Pancreas (tissue), 10 donors: ENCODE results near the gene GTSE1. TPM values are rescaled to one million over a fixed set of nuclear protein-coding genes. Genes with fewer than 3 reads are reported as not detected.
A peak's percentile ranks its signal among the peaks of the same experiment; 100 is the strongest.

Experiments
- ATAC-seq, 4 donors: fragments of 200-7000 bp; cut with Tn5 transposase; one replicate each; pipeline versions ENCODE4 v1.8.0 to v1.9.1; 2020; ENCODE audit warnings: mild to moderate bottlenecking in 4 of 4, moderate library complexity in 4 of 4
- DNase-seq, 6 donors: peaks; one replicate each; pipeline ENCODE4 v3.0.0-alpha.2; 2020
- FAIRE-seq: peaks from 2 replicates; lab custom pipeline; 2012; peaks lifted over from hg19 to GRCh38; lab: Jason Lieb, UNC
- H3K27ac ChIP-seq, 4 donors: fragments of 200-600 bp; sonication (generic); 1 replicate in 3 of 4; 2 replicates in 1 of 4; pipeline versions ENCODE4 v1.5.0 to v1.8.0; 2020
- H3K27me3 ChIP-seq, 4 donors: fragments of 200-600 bp; one replicate each; pipeline ENCODE4 v1.8.0; 2021
- H3K36me3 ChIP-seq, 3 donors: fragments of 200-600 bp; sonication (generic) in 1 of 3; one replicate each; pipeline versions ENCODE4 v1.5.0 to v1.8.0; 2020 to 2021
- H3K4me1 ChIP-seq, 3 donors: fragments of 200-600 bp; one replicate each; pipeline ENCODE4 v1.8.0; 2021
- H3K4me3 ChIP-seq, 4 donors: fragments of 200-600 bp; sonication (generic) in 2 of 4; one replicate each; pipeline versions ENCODE4 v1.5.0 to v1.8.0; 2020 to 2021
- H3K9me3 ChIP-seq, 4 donors: fragments of 200-600 bp; one replicate each; pipeline ENCODE4 v1.8.0; 2021
- WGBS, 2 donors: extraction: QIAGEN DNeasy Blood & Tissue Kit; methylation state at CpG; one replicate each; pipeline ENCODE4 v1.1.7; 2013; 5-methylcytosine and 5-hydroxymethylcytosine counted together
- intact Hi-C, 3 donors: fragments of 100-400 bp; cut with DNase I; formaldehyde crosslinking; loops; one replicate each; pipeline versions ENCODE4 v1.11.1 to v1.14.2; 2022
- polyA plus RNA-seq, 2 donors: library from polyadenylated mRNA; stranded (reverse); fragments of 200-250 nt; gene quantifications; one replicate each; pipeline ENCODE4 v1.2.3, GENCODE V29; 2013
- total RNA-seq, 6 donors: library from RNA; stranded (reverse); fragmentation: NEBNext Ultra II Directional in 4 of 6; extraction: Animal tissue kit (Norgen Biotek cat#: 25700) in 4 of 6; gene quantifications; one replicate each; pipeline versions ENCODE4 v1.2.1 to v1.2.4, GENCODE V29; 2021 to 2023
- TF ChIP-seq, protein P1 (sequence below), 4 donors: fragments of 200-600 bp; sonication (generic) in 3 of 4; IDR thresholded peaks; one replicate each; pipeline versions ENCODE4 v1.5.0 to v1.8.0; 2021; ENCODE audit warnings: antibody characterized with exemption in 4 of 4
- donor health status: healthy with polysubstance abuse.
- donor health status: DM: no; HTN: no; CAD: no; lungs with moderate emphysema.
- donor health status: DM: no; HTN: no; CAD: no.
- donor health status: control.
- donor health status: control.
- donor health status: Bipolar disorder and iron deficiency.
- donor health status: DM: yes; HTN: yes; CAD: no.
- donor health status: DM: no; HTN: no; CAD: no.
- donor health status: DM: no; HTN: no; CAD: no.
- donor health status: DM: yes; HTN: yes; CAD: no.

The GTSE1 gene
- total and polyA plus RNA-seq, 8 donors, result 0.12 to 0.75 (median 0.23) TPM; not detected in 1

DNA sequence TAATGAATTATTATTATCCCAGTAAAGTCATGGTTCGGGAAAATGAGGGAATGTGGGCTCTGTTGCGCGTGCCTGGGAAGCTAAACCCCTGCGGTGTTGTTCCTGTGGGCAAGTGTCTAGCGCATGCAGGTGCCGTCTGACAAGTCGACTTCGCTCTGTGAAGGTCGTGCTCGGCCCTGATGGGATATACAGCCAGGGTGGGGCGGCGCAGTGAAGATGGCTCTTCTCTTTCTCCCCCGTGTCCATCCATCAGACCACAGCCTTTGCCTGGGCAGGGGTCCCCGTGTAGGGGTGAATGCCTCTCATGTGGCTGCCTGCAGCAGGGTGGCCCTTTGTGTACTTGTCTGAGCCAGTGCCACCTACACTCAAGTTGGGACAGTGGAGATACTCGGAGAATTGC lies 26.0 kb downstream of the GTSE1 start:
- TF ChIP-seq, protein P1, sequence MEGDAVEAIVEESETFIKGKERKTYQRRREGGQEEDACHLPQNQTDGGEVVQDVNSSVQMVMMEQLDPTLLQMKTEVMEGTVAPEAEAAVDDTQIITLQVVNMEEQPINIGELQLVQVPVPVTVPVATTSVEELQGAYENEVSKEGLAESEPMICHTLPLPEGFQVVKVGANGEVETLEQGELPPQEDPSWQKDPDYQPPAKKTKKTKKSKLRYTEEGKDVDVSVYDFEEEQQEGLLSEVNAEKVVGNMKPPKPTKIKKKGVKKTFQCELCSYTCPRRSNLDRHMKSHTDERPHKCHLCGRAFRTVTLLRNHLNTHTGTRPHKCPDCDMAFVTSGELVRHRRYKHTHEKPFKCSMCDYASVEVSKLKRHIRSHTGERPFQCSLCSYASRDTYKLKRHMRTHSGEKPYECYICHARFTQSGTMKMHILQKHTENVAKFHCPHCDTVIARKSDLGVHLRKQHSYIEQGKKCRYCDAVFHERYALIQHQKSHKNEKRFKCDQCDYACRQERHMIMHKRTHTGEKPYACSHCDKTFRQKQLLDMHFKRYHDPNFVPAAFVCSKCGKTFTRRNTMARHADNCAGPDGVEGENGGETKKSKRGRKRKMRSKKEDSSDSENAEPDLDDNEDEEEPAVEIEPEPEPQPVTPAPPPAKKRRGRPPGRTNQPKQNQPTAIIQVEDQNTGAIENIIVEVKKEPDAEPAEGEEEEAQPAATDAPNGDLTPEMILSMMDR (IDR thresholded peaks at IDR 0.05), result no peak
- H3K27ac ChIP-seq, result no peak overlapping the region
- no peak for ATAC-seq
- no peaks in the 10 kb centered on the region for H3K27me3 ChIP-seq
- WGBS, 2 donors, result 92 to 94% methylated on average over 15 of the region's 15 CpGs
- intact Hi-C loops, result loop anchor here in 1 of 3 donors (5.0 kb wide), 1 partner anchor 320 kb away; no protein-coding TSS in a partner anchor
- H3K36me3 ChIP-seq, result no peaks in the 10 kb centered on the region
- no peaks in the 10 kb centered on the region for H3K9me3 ChIP-seq
- H3K4me1 ChIP-seq, result no peaks in the 10 kb centered on the region
- H3K4me3 ChIP-seq, result no peak overlapping the region
- peak in 2 of 6 donors; percentile 10 to 39 for DNase-seq
- no peak for FAIRE-seq

DNA sequence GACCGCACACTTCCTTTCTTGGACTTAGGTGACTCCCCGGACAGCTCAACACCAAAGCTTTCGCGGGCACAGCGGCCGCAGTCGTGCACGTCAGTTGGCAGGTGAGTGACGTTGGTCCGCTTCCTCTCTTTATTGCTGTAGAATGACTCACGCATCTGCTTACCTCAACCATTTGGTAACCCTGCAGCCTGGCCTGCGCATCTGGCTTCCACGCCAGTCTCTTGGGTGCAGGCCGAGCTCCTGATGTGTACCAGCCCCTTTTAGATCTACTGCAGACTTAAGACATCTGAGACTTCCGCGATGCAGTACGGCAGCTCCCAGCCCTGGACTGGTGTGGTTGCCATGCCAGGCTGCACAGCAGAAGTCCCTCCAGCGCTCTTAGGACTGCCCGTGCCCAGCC lies 26.5 kb downstream of the GTSE1 start:
- Histone ChIP-seq H3K4me1 (no peaks in the 10 kb centered on the region), H3K27ac (no peak overlapping the region), H3K27me3 (no peaks in the 10 kb centered on the region), H3K9me3 (no peaks in the 10 kb centered on the region), H3K36me3 (no peaks in the 10 kb centered on the region), H3K4me3 (no peak overlapping the region)
- DNase-seq, result peak in 2 of 6 donors; percentile 11 to 22
- TF ChIP-seq, protein P1 (IDR thresholded peaks at IDR 0.05), result no peak
- 96% methylated on average over 19 of the region's 19 CpGs for WGBS, 2 donors
- no peak for FAIRE-seq
- intact Hi-C loops, result loop anchor here in 1 of 3 donors (5.0 kb wide), 1 partner anchor 321 kb away; no protein-coding TSS in a partner anchor
- no peak for ATAC-seq

DNA sequence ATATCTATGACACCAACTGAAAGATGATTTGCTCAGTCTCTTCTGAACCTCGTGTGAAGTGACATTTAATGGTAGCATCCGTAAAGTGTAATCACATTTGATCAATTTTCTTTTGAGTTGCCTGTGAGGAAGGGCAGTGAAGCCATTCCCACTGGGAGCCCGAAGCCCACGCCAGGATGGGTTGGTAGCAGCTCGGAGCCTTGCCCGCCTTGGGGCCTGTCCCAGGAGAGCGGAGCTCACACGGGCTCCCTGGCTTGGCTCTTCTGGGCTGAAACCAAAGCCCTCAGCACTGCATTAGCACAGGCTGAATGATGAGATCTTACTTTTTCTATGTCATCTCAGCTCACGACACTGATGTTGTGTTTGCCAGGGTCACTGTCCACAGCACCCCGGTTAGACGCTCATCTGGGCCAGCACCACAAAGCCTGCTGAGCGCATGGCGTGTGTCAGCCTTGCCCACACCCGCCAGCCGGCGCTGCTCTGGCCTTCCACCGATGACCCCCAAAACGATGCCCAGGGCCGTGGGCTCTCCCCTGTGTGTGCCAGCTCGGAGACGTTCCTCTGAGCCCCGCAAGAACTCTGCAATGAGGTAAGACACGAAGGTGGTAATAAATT lies 29.5 kb downstream of the GTSE1 start:
- no peaks in the 10 kb centered on the region for H3K27me3 ChIP-seq
- DNase-seq, result peak in 2 of 6 donors; percentile 4 to 36
- WGBS, 2 donors, result 91 to 96% methylated on average over 23 of the region's 23 CpGs
- H3K4me3 ChIP-seq, result no peak overlapping the region
- intact Hi-C loops, result no loop called here
- H3K27ac ChIP-seq, result no peak overlapping the region
- TF ChIP-seq, protein P1 (IDR thresholded peaks at IDR 0.05), result no peak
- no peak for ATAC-seq
- no peaks in the 10 kb centered on the region for H3K36me3 ChIP-seq
- no peak for FAIRE-seq
- H3K4me1 ChIP-seq, result no peaks in the 10 kb centered on the region
- no peaks in the 10 kb centered on the region for H3K9me3 ChIP-seq

DNA sequence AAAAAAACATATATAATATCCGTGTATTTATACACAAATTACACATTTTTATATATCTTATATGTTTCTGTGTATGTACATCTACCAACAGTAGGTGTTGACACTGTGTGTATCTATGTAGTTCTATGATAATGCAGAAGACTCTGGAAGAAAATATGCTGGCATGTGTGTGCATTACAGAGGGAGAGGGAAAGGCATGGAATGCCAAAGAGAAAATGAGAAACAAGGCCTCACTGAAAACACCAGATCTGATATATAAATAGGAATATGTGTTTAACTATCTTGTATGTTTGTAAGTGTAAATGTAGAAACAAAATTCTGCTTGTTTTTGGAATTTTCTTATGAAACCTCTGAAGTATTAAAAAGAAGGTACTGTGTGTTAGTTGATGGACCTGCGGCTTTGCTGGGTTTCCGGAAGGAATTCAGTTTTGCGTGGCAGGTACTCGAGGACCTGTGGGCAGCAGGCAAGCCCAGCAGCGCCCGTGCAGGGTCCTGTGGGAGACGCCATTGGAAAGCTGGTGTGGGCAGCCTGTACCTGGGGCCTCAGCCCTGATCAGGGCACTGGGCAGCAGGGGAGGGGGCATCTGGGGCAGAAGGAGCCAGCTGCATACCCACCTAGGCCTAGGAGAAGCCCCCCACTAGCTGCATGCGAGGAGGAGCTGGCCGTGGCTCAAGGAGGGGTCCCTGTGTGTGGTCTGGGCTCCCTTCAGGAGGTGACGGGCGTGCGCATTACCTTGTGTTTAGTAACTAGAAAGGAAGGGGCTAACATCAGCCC lies 31.2 kb downstream of the GTSE1 start:
- Histone ChIP-seq H3K27ac (no peak overlapping the region), H3K4me1 (no peaks in the 10 kb centered on the region), H3K4me3 (no peak overlapping the region), H3K9me3 (no peaks in the 10 kb centered on the region), H3K27me3 (no peaks in the 10 kb centered on the region), H3K36me3 (no peaks in the 10 kb centered on the region)
- WGBS, 2 donors, result 90 to 92% methylated on average over 13 of the region's 13 CpGs
- intact Hi-C loops, result no loop called here
- ATAC-seq (no peak), DNase-seq (peak in 2 of 6 donors; percentile 7 to 35), FAIRE-seq (no peak)
- TF ChIP-seq, protein P1 (IDR thresholded peaks at IDR 0.05), result no peak
